GM21423 (cell line): ENCODE data around the gene CLVS2.

ENCODE experiments used
- ATAC-seq: cut with Tn5 transposase; IDR thresholded peaks from one replicate; pipeline ENCODE4 v1.9.1; 2021; ENCODE audit warnings: mild to moderate bottlenecking, moderate library complexity; ENCODE audit not compliant: unreplicated experiment

The CLVS2 gene

DNA sequence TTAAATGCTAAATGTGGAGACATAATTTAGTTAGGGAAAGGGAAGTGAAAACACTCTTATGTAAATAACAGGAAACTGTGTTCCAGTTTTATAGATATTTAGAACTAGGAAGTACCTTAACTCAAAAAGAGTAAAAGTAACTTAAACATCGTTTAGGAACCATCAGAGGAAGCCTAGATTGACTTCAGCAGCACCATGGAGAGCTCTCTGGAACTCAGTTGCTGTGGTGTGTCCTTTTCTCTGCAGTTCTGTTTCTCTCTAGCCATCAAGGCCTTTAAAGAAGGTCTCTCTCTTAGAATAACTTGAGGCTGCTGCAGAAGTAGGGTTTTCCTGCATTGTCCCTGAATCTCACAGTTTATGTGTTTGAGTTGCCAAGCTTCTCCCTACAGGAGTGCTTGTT, 26.9 kb downstream of the CLVS2 start:
- no peak for ATAC-seq

- ATAC-seq = no peak
Measured at GRCh38 chr6:123024976-123025375, 28.9 kb downstream of the CLVS2 start.

DNA sequence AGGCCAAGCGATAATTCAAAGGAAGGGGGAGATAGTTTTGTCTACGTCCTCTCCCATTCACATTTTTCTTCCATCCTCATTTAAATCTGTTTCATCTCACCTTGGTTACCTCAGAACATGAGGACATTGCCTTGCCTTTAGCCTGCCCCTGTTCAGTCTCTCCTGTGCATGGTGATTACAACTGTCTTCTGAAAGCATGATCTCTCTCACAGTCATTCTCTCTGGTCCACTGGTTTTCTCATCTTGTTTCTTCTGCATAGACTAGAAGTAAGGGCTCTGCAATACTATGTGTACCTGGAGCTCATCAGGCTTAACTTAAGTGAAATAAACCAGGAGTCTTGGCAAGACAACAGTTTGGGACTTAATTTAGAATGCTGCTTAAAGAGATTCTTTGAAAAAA, 31.4 kb downstream of the CLVS2 start:
- no peak for ATAC-seq

DNA sequence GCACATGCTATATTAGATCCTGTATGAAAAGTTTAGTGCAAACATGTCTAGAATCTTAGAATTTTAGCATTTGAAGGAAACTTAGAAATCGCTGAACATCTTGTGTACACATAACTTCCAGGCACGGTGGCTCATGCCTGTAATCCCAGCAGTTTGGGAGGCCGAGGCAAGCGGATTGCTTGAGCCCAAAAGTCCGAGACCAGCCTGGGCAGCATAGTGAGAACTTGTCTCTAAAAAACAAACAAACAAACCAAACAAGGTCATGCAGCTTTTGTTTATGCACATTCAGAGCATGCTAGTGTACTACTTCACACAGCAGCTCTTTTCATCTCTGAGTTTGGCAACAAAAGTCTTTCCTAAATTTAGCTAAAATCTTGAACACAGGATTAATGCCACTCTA, 32.2 kb downstream of the CLVS2 start:
- no peak for ATAC-seq

- no peak for ATAC-seq
Measured at GRCh38 chr6:123030282-123030681, 34.2 kb downstream of the CLVS2 start.

DNA sequence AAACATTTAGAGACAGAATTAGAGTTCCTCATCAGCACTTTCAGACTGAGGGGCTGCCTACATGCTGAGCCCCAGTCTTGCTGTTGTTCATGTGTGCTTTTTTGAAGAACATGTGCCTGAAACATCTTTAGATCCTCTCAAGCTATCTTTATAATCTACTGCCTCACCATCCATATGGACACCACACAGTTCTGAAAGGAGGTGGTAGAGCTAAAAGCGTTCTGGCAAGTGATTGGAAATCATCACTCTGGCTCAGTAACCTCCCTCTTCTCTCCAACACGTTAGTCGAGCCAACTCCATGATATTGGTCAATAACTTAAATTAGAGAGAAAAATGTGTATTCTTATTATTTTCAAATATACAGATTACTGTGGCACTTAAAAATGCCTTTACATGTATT, 40.6 kb downstream of the CLVS2 start:
- ATAC-seq = no peak

DNA sequence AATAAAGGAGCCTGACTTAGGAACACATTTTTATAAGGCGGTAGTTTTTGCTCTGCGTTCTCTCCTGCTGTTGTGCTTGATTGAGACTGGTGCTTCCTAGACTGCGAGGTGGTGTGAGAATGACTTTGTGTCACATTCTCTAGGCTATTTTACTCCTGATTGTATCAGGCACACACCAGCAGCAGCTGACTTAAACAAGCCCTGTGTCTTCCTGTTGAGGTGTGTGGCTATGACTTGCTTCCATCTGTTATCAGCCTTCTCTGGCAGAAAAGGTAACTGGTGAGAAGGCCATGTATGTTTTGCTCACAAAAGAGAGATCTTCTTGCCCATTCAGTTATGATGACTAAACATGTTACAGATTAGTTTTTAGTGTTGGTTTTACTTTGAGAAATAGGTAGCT, 43.4 kb downstream of the CLVS2 start:
- no peak for ATAC-seq

- no peak for ATAC-seq
Measured at GRCh38 chr6:123042401-123042800, 46.4 kb downstream of the CLVS2 start.

- ATAC-seq = no peak
Measured at GRCh38 chr6:123044341-123044860, 48.4 kb downstream of the CLVS2 start.

DNA sequence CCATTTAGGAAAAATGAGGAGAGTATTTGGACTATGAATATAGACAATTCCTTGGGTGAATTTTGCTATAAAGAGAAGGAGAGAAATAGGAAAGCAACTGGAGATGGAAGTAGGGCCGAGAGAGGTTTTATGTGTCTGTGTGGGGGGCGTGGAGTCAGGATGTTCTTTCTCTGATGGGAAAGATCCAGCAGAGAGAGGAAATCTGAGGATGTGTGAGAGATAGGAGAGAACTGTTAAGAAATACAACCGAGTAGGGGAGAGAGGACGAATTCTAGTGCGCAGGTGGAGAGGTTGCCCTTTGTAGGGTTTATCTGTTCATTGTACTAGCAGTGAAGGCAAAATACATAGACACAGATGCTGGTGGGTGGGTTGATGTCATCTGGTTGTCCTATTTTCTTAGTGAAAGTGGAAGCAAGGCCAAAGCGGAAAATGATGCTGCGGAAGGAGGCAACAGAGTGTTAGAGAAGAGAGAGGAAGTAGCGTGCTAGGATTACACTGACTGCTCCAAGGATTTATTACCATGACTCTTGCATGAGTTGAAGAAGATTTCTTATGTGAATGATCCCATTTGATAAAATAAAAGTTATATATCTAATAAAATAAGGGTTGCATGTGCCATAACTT, 57.7 kb downstream of the CLVS2 start:
- no peak for ATAC-seq

GRCh38 chr6:123055256-123055655, 59.2 kb downstream of the CLVS2 start:
- no peak for ATAC-seq

DNA sequence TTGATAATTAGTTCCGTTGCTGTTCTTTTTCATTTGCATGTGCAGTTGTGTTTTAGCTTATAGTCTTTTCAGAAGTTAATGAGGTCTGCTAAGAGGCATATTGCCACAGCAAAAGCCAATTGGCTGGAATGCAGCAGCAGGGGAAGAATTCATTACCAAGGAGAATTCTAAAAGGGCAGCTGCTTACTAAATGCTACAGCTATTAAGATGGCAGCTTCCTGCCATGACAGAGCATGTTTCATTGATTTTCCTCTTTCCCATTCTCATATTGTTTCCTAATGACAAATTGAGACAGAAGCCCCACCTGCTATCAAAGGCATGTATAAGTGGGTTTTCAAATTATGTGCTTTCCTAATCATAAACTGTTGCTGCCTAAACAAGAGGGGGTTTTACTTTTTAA, 66.6 kb downstream of the CLVS2 start:
- no peak for ATAC-seq

DNA sequence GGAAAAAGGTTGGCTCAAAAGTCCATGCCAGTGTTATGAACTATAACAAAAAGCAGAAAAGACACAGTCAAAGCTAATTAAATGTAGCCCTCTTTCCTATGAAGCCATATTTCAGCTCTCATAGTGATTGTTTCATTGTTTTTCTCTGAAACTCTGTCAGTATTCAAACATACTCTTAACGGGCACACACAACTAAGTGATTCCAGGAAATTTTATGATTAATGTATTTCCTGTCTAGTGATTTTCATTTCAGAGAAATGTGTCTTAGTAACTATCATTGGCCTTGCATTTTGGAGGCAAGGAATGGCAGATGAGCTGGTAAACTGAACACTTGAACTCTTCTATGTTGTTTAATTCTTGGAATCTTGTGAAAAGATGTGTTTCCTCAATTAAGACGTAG, 68.0 kb downstream of the CLVS2 start:
- no peak for ATAC-seq

- ATAC-seq = no peak
Measured at GRCh38 chr6:123074616-123075015, 78.6 kb downstream of the CLVS2 start.

DNA sequence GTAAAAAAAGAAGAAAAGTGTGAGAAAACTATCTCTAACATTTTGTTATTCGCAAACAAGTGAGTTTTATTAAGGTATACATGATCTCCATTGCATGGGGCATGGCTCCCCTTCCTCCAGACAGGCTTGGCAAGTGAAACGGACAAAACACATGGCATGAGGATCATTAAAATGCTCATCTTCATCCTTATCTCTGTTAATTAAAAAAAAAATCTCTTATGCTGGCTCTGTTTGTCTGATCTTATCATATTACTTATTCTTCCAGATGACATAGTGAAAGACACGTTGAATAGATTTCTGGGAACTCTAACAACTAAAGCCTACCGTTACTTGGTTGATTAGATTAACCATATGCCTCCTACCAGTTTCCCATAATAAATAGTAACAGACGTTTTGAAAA, 89.4 kb downstream of the CLVS2 start:
- no peak for ATAC-seq

DNA sequence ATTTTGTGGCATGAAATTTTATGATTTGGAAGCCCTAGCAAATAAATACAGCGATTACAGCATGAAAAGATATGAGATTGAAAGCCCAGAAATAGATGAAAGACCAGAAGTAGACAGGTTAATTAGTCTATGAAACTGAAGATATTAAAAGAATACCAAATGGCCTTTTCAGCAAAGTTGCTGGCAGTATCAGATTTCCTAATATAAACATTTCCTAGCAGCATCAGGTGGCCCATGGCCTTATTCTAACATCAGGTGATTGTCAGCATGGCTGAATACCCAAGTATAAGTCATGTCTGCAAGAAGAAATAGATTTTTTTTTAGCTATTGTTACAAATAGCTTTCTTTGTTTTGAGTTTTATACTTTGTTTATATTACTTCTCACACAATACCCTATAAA, 93.2 kb downstream of the CLVS2 start:
- ATAC-seq = no peak

- ATAC-seq = no peak
Measured at GRCh38 chr6:123091091-123091895, 95.3 kb downstream of the CLVS2 start.

GRCh38 chr6:123091896-123092271, 95.8 kb downstream of the CLVS2 start:
- no peak for ATAC-seq

DNA sequence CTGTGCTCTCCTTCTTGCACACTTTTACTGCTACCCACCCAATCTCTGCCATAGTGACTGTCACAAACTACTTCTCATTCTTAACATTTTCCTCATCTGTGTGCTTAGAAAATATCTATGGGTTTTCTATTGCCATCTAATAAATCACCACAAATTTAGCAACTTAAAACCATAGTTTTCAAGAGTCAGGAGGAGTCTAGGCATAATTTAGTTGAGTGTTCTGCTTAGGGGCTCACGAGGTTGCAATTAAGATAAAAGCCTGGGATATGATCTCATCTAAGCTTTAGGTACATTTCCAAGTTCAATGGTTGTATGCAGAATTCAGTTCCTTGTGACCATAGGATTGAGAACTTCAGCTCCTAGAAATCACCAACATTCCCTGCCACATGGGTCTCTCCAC, 98.8 kb downstream of the CLVS2 start:
- ATAC-seq = no peak

DNA sequence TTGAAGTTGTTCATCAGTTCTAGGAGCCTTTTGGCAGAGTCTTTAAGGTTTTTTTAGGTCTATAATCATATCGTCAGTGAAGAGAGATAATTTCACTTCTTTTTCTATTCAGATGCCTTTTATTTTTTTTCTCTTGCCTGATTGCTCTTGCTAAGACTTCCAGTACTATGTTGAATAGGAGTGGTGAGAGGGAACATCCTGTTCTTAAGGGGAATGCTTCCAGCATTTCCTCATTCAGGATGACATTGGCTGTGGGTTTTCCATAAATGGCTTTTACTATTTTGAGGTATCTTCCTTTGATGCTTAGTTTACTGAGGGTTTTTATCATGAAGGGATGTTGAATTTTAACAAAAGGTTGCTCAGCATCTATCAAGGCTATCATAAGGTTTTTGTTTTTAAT, 109.5 kb downstream of the CLVS2 start:
- ATAC-seq = no peak

DNA sequence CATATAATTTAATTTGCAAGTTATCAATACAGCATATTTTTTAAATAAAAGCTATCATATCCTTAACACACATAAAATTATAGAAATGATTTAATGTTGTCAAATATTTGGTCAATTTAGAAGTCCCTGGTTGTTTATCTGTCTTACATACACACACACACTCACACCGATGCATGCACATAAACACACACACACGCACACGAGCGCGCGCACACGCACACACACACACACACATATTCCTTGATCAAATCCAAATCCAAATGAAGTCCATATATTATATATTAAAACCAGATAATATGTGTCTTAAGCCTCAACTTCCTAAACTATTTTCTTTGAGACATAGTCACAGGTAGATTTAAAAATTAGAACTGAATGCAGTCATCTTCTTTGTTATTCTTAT, 120.3 kb downstream of the CLVS2 start:
- no peak for ATAC-seq

DNA sequence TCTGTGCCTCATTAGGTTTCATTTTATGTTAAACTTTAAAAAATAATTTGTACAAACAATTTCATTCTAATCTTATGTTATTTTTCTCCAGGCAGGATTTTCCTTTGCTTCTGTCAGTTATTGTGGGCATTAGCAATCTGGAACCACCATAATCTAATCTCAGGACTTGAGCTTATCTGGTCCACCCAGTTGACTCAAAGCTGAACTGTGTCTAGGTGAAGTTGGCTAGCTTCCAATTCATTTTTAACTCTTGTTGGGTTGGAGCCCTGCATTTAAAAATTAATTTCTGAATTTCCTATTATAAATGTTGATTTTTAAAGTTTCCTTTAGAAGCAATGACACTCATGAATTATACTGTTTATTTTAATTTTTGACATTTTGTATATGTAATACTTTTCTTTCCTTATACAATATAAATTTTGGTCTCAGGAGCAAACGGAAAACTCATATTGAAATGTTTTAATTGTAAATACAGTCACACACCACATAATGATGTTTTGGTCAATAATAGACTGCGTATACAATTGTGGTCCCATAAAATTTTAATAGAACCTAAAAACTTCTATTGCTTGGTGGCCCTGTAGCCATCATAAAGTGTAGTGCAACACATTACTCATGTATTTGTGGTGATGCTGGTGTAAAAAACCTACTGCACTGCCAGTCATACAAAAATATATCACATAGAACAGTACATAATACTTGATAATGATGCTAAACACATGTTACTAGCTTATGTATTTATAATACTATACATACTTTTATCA, 121.3 kb downstream of the CLVS2 start:
- no peak for ATAC-seq
